GM18858 (cell line): Measurements from ENCODE around the gene SLC5A6.
"Not testable (repeated sequence)": the region's sequence is repeated elsewhere in the genome, so short reads cannot be mapped to it uniquely, and the experiment has no call there.

ENCODE experiments used
- ATAC-seq: cut with Tn5 transposase; IDR thresholded peaks from one replicate; pipeline ENCODE4 v1.9.1; 2021; ENCODE audit not compliant: unreplicated experiment

The SLC5A6 gene

DNA sequence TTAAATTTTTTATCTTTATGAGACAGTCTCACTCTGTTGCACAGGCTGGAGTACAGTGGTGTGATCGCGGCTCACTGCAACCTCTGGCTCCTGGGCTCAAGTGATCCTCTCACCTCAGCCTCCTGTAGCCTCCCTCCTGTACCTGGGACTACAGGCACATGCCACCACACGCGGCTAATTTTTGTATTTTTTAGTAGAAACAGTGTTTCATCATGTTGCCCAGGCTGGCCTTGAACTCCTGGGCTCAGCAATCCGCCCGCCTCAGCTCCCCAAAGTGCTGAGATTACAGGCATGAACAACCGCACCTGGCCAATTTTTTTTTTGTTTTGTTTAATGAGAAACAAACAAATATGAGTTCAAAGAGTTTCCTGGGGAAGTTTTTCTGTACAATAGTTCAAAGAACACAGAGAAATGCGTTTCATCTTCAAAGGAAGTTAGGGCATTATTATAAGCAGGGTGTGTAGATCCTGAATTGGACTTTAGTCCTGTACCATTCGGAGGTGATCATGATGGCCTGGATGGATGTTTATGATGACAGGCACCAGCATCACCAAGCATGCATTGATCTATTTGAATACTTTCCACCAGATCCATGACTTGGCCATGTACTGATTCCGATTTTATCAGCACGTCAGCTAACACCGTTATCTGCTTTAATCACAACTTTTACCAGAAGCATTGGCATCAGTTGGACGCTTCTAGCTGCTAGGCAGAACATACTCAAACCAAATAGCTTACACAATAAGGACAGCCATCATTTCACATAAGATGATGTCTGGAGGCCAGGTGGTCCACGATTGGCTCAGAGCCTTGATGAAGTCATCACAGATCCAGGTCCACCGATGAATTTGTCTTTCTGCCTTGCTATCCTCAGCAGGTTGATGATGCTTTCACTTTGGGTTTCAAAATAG lies 34.4 kb downstream of the SLC5A6 start:
- no peak for ATAC-seq

DNA sequence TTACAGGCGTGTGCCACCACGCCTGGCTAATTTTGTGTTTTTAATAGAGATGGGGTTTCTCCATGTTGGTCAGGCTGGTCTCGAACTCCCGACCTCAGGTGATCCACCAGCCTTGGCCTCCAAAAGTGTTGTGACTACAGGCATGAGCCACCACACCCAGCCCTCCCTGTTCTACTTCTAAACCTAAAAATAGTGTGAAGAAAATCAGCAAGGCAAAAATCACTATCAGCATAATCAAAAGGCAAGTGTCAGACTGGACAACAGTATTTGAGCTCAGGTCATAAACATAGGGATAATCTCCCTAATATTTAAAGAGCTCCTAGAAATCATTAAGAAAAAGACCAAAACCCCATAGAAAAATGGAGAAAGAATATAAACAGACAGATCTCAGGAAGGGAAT lies 36.3 kb downstream of the SLC5A6 start:
- ATAC-seq, result not testable (repeated sequence)

DNA sequence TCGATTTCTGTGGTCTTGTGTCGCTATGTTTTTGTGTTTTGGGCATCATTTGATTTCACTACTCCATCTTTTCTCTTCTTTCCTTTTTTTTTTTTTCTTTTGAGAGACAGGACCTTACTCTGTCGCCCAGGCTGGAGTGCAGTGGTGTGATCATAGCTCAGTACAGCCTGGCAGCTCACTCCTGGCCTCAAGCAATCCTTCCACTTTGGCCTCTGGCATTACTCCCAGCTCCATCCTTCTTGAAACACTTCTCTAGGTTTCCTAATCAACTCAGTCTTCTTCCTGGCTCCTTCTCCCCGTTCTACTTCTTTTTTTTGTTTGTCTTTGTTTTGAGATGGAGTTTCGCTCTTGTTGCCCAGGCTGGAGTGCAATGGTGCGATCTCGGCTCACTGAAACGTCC lies 36.7 kb downstream of the SLC5A6 start:
- no peak for ATAC-seq

GRCh38 chr2:27174638-27175037 lies 37.4 kb downstream of the SLC5A6 start:
- no peak for ATAC-seq

GRCh38 chr2:27171351-27171848 lies 40.7 kb downstream of the SLC5A6 start:
- no peak for ATAC-seq

DNA sequence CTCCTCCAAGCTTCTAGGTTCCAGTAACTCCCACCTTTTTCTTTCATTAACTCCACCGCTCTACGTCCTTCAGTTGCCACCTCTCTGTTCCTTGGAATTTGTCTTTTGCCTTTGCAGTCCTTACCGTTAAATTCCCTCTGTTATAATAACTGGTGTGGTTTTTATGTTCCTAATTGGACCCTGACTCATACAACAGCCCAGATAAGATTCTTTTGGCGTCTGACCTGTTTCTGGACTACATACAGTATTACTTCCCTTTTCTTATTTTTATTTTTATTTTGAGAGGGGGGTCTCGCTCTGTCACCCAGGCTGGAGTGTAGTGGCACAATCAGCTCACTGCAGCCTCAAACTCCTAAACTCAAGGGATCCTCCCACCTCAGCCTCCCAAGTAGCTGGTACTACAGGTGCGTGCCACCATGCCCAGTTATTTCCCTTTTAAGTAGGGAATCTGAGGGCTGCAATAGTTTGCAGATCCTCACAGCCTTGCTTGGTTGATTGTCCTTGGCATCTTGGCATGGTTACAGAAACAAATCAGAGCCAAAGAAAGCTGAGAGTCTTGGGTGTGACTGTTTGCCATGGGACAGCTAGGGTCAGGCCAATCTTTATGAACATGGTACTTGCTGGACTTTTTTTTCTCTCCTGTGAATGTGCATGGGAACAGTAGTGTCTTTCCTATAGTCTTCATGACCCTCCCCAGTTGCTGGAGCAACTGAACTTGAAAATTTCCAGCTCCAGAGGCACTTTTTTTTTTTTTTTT lies 41.3 kb downstream of the SLC5A6 start:
- ATAC-seq, result no peak

DNA sequence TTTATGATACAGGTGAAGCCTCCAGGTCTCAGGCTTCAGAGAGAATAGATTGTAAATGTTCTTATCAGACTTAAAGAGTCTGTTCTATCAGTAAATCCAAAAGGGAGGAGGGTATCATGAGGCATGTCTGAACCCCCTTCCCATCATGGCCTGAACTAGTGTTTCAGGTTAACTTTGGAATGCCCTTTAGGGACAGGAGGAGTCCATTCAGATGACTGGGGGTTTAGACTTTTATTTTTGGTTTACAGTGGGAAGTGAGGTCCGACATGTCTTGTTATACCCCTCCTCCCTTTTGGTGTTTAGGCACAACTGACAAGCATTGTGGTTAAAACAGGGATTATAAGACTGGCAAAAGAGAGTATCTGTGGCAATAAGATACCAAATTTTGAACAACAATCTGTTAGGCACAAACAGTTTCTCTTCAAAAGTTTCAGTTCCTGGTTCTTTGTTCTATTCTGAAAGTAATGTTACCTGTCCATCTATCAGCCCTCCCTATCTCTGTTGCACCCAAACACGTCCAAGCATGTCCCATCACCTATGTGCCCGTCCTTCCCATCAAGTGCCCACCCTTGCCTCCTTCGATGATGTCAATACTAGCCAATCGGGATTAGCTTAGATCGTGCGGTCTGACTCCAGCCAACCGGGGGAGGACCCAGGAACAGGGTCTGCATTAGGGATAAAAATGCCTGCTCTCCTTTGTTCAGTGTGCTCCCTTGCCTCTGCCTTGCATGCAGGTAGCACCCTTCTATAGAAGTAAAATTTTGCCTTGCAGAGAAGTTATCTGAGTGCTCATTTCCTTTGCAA lies 46.9 kb downstream of the SLC5A6 start:
- ATAC-seq, result no peak

- ATAC-seq, result no peak
These were observed 49.6 kb downstream of the SLC5A6 start for GRCh38 chr2:27162151-27163121.

GRCh38 chr2:27160191-27160590 lies 51.9 kb downstream of the SLC5A6 start:
- ATAC-seq, result no peak

- no peak for ATAC-seq
These were observed 52.8 kb downstream of the SLC5A6 start for GRCh38 chr2:27159271-27159670.

DNA sequence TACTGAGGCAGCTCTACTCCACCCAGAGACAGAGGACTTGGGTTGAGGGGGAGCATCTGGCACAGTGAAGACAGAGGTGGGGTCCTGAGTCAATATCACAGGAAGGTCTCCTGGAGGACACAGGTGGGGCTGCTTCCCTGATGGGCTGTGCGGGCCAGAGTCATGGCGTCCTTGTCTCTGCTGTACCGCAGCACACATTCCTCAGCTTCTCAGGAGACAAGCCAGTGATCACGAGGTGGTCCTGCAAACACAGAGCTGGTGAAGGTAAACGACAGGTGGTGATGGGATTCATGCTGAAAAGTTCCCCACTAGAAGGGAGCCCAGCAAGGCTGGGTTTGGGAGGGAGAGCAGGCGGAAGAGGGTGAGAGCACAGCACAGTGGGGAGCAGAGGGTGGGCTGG lies 53.6 kb downstream of the SLC5A6 start:
- no peak for ATAC-seq

DNA sequence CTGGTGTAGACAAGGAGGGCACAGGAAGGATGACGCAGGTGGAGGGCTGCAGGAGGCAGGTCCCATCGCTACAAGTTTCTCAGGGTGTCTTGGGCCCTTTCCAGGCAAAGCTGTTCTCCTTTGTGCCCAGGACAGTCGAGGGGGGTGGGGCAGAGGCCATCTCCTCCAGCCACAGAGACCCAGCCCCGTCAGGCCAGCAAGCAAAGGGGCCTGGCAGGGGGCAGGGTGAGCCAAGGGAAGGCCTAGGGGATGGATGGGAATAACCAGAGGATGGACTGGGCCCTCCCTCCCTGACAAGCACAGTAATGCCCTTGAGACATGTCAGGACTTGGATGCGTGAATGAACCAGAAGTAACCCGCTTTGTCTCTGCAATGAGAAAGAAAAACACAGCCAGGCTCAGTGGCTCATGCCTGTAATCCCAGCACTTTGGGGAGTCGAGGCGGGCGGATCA lies 57.0 kb downstream of the SLC5A6 start:
- ATAC-seq, result no peak

DNA sequence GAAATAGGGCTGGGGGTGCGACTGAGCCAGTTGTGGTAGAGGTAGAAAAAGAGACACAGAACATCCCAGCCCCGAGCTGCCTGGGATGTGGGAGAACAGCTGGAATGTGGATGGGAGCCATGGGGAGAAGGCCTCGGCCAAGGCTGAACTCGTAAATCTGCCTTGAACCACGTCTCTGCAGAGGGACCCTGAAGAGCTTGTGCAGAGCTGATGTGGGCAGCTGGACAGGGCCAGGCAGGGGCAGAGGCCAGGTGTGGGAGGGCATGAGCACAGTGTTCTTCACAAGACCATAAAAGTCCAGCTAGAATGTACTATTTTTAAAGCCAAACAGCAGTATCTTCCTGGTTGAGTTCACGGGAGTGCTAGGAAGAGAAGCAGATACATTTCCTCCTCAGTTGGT lies 57.6 kb downstream of the SLC5A6 start:
- no peak for ATAC-seq

GRCh38 chr2:27152796-27153464 lies 59.1 kb downstream of the SLC5A6 start:
- no peak for ATAC-seq

GRCh38 chr2:27152102-27152795 lies 59.8 kb downstream of the SLC5A6 start:
- ATAC-seq, result no peak

DNA sequence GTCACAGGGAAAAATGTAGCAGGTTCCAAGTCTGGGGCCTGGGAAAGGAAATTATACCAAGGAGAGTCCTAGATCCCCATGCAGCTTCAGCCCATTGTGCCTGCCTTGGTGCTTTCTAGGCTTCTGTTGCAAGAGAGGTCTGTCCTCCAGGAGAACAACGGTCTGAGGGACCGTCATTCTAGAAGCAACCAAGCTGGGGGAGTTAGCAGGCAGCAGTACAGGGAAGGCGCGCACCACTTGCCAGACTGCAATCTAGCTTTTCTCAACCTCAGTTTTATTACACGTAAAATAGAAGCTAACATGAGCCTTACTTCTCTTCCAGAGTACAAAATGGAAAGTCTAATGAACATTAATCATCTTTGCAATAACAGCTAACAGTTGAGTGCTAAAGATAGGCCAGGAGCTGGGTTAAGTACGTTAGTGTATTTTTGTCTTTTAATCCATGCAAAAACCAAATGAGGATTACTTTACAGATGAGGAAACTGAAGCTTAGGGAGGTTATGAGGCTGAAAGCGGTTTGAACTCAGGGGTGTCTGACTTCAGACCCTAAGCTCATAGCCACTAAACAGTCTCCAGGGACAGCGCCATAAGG lies 61.3 kb downstream of the SLC5A6 start:
- no peak for ATAC-seq
